Loucy (cell line): ENCODE measurements around the gene ACSL5.
A peak's percentile ranks its signal among the peaks of the same experiment; 100 is the strongest.

Source experiments
- H2AFZ ChIP-seq: fragments of 200-600 bp; sonication (generic); 2 replicates; pipeline ENCODE4 v1.6.0; 2016; ENCODE audit warnings: antibody characterized with exemption, mild to moderate bottlenecking, low read length, moderate library complexity
- H3F3A ChIP-seq: fragments of 200-600 bp; 2 replicates; pipeline ENCODE4 v1.6.0; 2016; ENCODE audit warnings: antibody characterized with exemption, low read depth, mild to moderate bottlenecking
- H3K27me3 ChIP-seq: fragments of 200-600 bp; sonication (generic); 2 replicates; pipeline ENCODE4 v1.6.1; 2014; ENCODE audit warnings: low read length, mild to moderate bottlenecking; ENCODE audit not compliant: insufficient read depth, poor library complexity, severe bottlenecking
- H3K36me3 ChIP-seq: fragments of 200-600 bp; sonication (generic); 2 replicates; pipeline ENCODE4 v1.6.1; 2016; ENCODE audit warnings: low read length; ENCODE audit not compliant: insufficient read depth
- H3K4me1 ChIP-seq: fragments of 200-600 bp; sonication (generic); 2 replicates; pipeline ENCODE4 v1.5.1; 2014; ENCODE audit warnings: low read length, mild to moderate bottlenecking; ENCODE audit not compliant: insufficient read depth, poor library complexity, severe bottlenecking
- H3K4me2 ChIP-seq: fragments of 200-600 bp; sonication (generic); 2 replicates; pipeline ENCODE4 v1.6.0; 2014; ENCODE audit warnings: antibody characterized with exemption, low read length, low read depth, mild to moderate bottlenecking; ENCODE audit not compliant: poor library complexity, severe bottlenecking
- H3K4me3 ChIP-seq: fragments of 200-600 bp; sonication (generic); 2 replicates; pipeline ENCODE4 v1.5.1; 2014; ENCODE audit warnings: low read length, mild to moderate bottlenecking, mixed read lengths; ENCODE audit not compliant: poor library complexity, severe bottlenecking
- H3K79me2 ChIP-seq: fragments of 200-600 bp; sonication (generic); 2 replicates; pipeline ENCODE4 v1.6.1; 2014; ENCODE audit warnings: low read length; ENCODE audit not compliant: insufficient read depth
- H3K9ac ChIP-seq: fragments of 200-600 bp; sonication (generic); 2 replicates; pipeline ENCODE4 v1.6.0; 2014; ENCODE audit warnings: mild to moderate bottlenecking, low read depth, low read length, moderate library complexity; ENCODE audit not compliant: poor library complexity, severe bottlenecking
- H3K9me2 ChIP-seq: fragments of 200-600 bp; sonication (generic); replicated peaks from 2 replicates; pipeline ENCODE4 v1.6.1; 2016; ENCODE audit warnings: low read depth, low read length, mixed read lengths
- H3K9me3 ChIP-seq: fragments of 200-600 bp; sonication (generic); 2 replicates; pipeline ENCODE4 v1.6.1; 2014; ENCODE audit warnings: mild to moderate bottlenecking, antibody characterized with exemption, low read length, low read depth; ENCODE audit not compliant: insufficient read depth
- H4K20me1 ChIP-seq: fragments of 200-600 bp; sonication (generic); 2 replicates; pipeline ENCODE4 v1.6.0; 2014; ENCODE audit warnings: antibody characterized with exemption, low read length, mild to moderate bottlenecking; ENCODE audit not compliant: insufficient read depth, poor library complexity, severe bottlenecking
- CTCF ChIP-seq: fragments of 200-600 bp; sonication (generic); conservative IDR thresholded peaks from 2 replicates; pipeline ENCODE4 v1.5.1; 2014; ENCODE audit warnings: mild to moderate bottlenecking, antibody characterized with exemption, low read length
- EZH2phosphoT487 ChIP-seq: fragments of 200-600 bp; IDR thresholded peaks from 2 replicates; pipeline ENCODE4 v1.6.1; 2018; ENCODE audit warnings: antibody characterized with exemption, mild to moderate bottlenecking, moderate library complexity, borderline replicate concordance

ACSL5 gene

GRCh38 chr10:112471878-112472487 is 98.1 kb downstream of the ACSL5 start:
- H3K4me2 ChIP-seq: no peak overlapping the region
- no peak overlapping the region for H3K4me3 ChIP-seq
- peak; percentile 81 for TF ChIP-seq CTCF
- TF ChIP-seq EZH2phosphoT487: no peak
- H3K9me2 ChIP-seq: no peaks in the 10 kb centered on the region
- no peaks in the 10 kb centered on the region for H3K9me3 ChIP-seq
- H2AFZ ChIP-seq: no peak overlapping the region
- H3K4me1 ChIP-seq: no peaks in the 10 kb centered on the region
- no peaks in the 10 kb centered on the region for H3K27me3 ChIP-seq
- H3F3A ChIP-seq: no peaks in the 10 kb centered on the region
- H3K9ac ChIP-seq: no peak overlapping the region
- no peaks in the 10 kb centered on the region for H4K20me1 ChIP-seq
- peaks cover 23% of the 10 kb centered on the region; the same call in 1 of the 2 replicates for H3K36me3 ChIP-seq
- no peaks in the 10 kb centered on the region for H3K79me2 ChIP-seq

GRCh38 chr10:112475575-112476218 is 101.8 kb downstream of the ACSL5 start:
- Histone ChIP-seq H3K4me3 (no peak overlapping the region), H3K4me1 (no peaks in the 10 kb centered on the region), H3F3A (no peaks in the 10 kb centered on the region), H4K20me1 (no peaks in the 10 kb centered on the region), H3K9me3 (no peaks in the 10 kb centered on the region), H3K9ac (no peak overlapping the region), H3K36me3 (no peaks in the 10 kb centered on the region), H2AFZ (no peak overlapping the region), H3K79me2 (no peaks in the 10 kb centered on the region), H3K27me3 (no peaks in the 10 kb centered on the region), H3K4me2 (no peak overlapping the region), H3K9me2 (no peaks in the 10 kb centered on the region)
- TF ChIP-seq EZH2phosphoT487 (no peak), CTCF (peak; percentile 78)
